OCI-LY1 (cell line): ENCODE results near the gene FARP1.

Source experiments
- CTCF ChIP-seq: fragments of 200-600 bp; sonication (generic), shearing (Covaris generic); IDR thresholded peaks from 2 replicates; pipeline ENCODE4 v1.5.1; 2017; ENCODE audit warnings: mild to moderate bottlenecking, antibody characterized with exemption, low read length, moderate library complexity, mixed read lengths
- EZH2 ChIP-seq: fragments of 200-600 bp; sonication (generic), shearing (Covaris generic); IDR thresholded peaks from 2 replicates; pipeline ENCODE4 v1.8.0; 2017; ENCODE audit warnings: borderline replicate concordance, mixed run types, mild to moderate bottlenecking, antibody characterized with exemption, low read length, moderate library complexity, mixed read lengths

GRCh38 chr13:98251708-98252107, 108.8 kb downstream of the FARP1 start:
- TF ChIP-seq CTCF (no peak), EZH2 (no peak)
